GM19468 (cell line): ENCODE results near the gene MBD3.

ENCODE experiments used
- ATAC-seq: cut with Tn5 transposase; IDR thresholded peaks from one replicate; pipeline ENCODE4 v1.9.1; 2021; ENCODE audit warnings: mild to moderate bottlenecking, moderate library complexity, moderate number of reproducible peaks; ENCODE audit not compliant: unreplicated experiment; ENCODE audit errors: extremely low read depth

MBD3 gene

GRCh38 chr19:1620502-1620901 lies 27.8 kb upstream of the MBD3 start:
- ATAC-seq: no peak

- ATAC-seq: no peak
These were observed 27.0 kb upstream of the MBD3 start for GRCh38 chr19:1619703-1620102.

GRCh38 chr19:1619094-1619439 lies 26.4 kb upstream of the MBD3 start:
- ATAC-seq: no peak

- ATAC-seq: no peak
These were observed 25.8 kb upstream of the MBD3 start for GRCh38 chr19:1618157-1619093.

GRCh38 chr19:1616875-1617274 lies 24.2 kb upstream of the MBD3 start:
- ATAC-seq: no peak

GRCh38 chr19:1616396-1616795 lies 23.7 kb upstream of the MBD3 start:
- ATAC-seq: no peak

- ATAC-seq: no peak
These were observed 22.6 kb upstream of the MBD3 start for GRCh38 chr19:1615156-1615765.

GRCh38 chr19:1613808-1614570 lies 21.3 kb upstream of the MBD3 start:
- no peak for ATAC-seq

- no peak for ATAC-seq
These were observed 20.5 kb upstream of the MBD3 start for GRCh38 chr19:1613146-1613545.

GRCh38 chr19:1612114-1613086 lies 19.7 kb upstream of the MBD3 start:
- no peak for ATAC-seq

- no peak for ATAC-seq
These were observed 18.7 kb upstream of the MBD3 start for GRCh38 chr19:1611353-1611752.

- no peak for ATAC-seq
These were observed 17.9 kb upstream of the MBD3 start for GRCh38 chr19:1610579-1610978.

GRCh38 chr19:1609680-1610474 lies 17.2 kb upstream of the MBD3 start:
- no peak for ATAC-seq

- no peak for ATAC-seq
These were observed 16.4 kb upstream of the MBD3 start for GRCh38 chr19:1609103-1609396.

- ATAC-seq: no peak
These were observed 15.9 kb upstream of the MBD3 start for GRCh38 chr19:1608359-1609102.

GRCh38 chr19:1606138-1606651 lies 13.5 kb upstream of the MBD3 start:
- ATAC-seq: no peak

GRCh38 chr19:1605236-1606137 lies 12.8 kb upstream of the MBD3 start, which contains the start of gene UQCR11:
UQCR11 (minus strand) TSS chr19:1605462; CDS start chr19:1605409, 53 bp downstream.
- ATAC-seq: peak; percentile 42
